GM12864 (cell line): ENCODE measurements around the gene KRTAP2-4.
"Not testable (repeated sequence)": the region's sequence is repeated elsewhere in the genome, so short reads cannot be mapped to it uniquely, and the experiment has no call there.

Experiments
- DNase-seq: peaks from one replicate; pipeline ENCODE4 v3.0.0-alpha.2; 2011; ENCODE audit warnings: low read depth
- H3K4me3 ChIP-seq: 2 replicates; pipeline ENCODE4 v1.5.1; 2011; ENCODE audit warnings: mild to moderate bottlenecking, low read depth, low read length, control low read depth
- CTCF ChIP-seq: IDR thresholded peaks from 2 replicates; pipeline ENCODE4 v1.5.1; 2011; ENCODE audit warnings: low read depth, mild to moderate bottlenecking, moderate library complexity, low read length, control low read depth, inconsistent platforms; ENCODE audit errors: missing control alignments

The KRTAP2-4 gene

GRCh38 chr17:41037853-41038350, 27.8 kb downstream of the KRTAP2-4 start:
- no peak for TF ChIP-seq CTCF
- no peak for DNase-seq

GRCh38 chr17:41034346-41034935, 31.2 kb downstream of the KRTAP2-4 start, which contains the start of gene KRTAP1-3:
KRTAP1-3 (minus strand) TSS chr17:41034874; CDS start chr17:41034821, 53 bp downstream.
- not testable (repeated sequence) for DNase-seq, H3K4me3 ChIP-seq

More at GRCh38 chr17:41037853-41038350, 27.8 kb downstream of the KRTAP2-4 start:
- no peak overlapping the region for H3K4me3 ChIP-seq

- TF ChIP-seq CTCF: no peak
- DNase-seq: no peak
- H3K4me3 ChIP-seq: no peak within 1 kb of the TSS
Measured at GRCh38 chr17:41029633-41030245, 35.9 kb downstream of the KRTAP2-4 start, which contains the start of gene KRTAP1-4. KRTAP1-4 (minus strand) TSS chr17:41030195; CDS start chr17:41030078, 117 bp downstream.

- TF ChIP-seq CTCF: no peak
- no peak within 1 kb of the TSS for H3K4me3 ChIP-seq
- no peak for DNase-seq
Measured at GRCh38 chr17:41026715-41027471, 38.8 kb downstream of the KRTAP2-4 start, which contains the start of gene KRTAP1-5. KRTAP1-5 (minus strand) TSS chr17:41027208; CDS start chr17:41027155, 53 bp downstream.

GRCh38 chr17:41024697-41025096, 41.0 kb downstream of the KRTAP2-4 start:
- DNase-seq: no peak

GRCh38 chr17:41020336-41020735, 45.3 kb downstream of the KRTAP2-4 start:
- DNase-seq: no peak

More at GRCh38 chr17:41024697-41025096, 41.0 kb downstream of the KRTAP2-4 start:
- no peak overlapping the region for H3K4me3 ChIP-seq
- no peak for TF ChIP-seq CTCF

More at GRCh38 chr17:41020336-41020735, 45.3 kb downstream of the KRTAP2-4 start:
- H3K4me3 ChIP-seq: no peak overlapping the region
- no peak for TF ChIP-seq CTCF
